ENCODE measurements around the gene NFIB. TPM values are rescaled to one million over a fixed set of nuclear protein-coding genes. Genes with fewer than 3 reads are reported as not detected.

NFIB gene
- 208 and 234 TPM in 2 replicates for total RNA-seq

GRCh38 chr9:14313951-14314423 is at the start of gene NFIB:
NFIB (minus strand) TSS chr9:14314141; CDS start chr9:14313511, 630 bp downstream.

Data from vein endothelial cell (primary cell).